GM18519 (cell line): ENCODE measurements around the gene DCTPP1.
"Not testable (repeated sequence)": the region's sequence is repeated elsewhere in the genome, so short reads cannot be mapped to it uniquely, and the experiment has no call there.

ENCODE experiments used
- ATAC-seq: cut with Tn5 transposase; IDR thresholded peaks from one replicate; pipeline ENCODE4 v1.9.1; 2021; ENCODE audit warnings: mild to moderate bottlenecking, moderate library complexity; ENCODE audit not compliant: unreplicated experiment, low FRiP score

Gene DCTPP1

DNA sequence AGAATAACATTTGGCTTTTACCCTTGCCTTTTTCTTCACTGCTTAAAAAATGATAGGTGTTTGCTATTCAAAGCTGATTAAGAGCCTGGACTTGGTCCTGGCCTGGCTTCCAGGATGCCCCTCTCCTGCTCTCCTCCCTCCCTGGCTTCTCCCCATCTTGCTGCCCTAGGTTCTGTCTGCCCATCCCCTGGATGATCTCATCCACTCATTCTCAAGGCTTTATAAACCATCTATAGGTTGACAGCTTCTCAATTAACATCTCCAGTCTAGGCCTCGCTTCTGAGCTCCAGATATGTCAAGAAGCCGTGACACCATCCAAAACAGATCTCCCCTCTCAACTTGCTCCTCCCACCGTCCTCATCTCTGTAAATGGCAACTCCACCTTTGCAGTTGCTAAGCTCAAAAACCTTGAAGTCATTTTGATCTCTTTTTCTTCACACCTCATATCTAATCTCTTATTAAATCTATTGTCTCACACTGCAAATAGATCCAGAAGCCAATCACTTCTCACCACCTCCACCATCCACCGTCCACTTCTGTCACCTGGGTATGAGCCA lies 13.7 kb downstream of the DCTPP1 start:
- ATAC-seq, result no peak

DNA sequence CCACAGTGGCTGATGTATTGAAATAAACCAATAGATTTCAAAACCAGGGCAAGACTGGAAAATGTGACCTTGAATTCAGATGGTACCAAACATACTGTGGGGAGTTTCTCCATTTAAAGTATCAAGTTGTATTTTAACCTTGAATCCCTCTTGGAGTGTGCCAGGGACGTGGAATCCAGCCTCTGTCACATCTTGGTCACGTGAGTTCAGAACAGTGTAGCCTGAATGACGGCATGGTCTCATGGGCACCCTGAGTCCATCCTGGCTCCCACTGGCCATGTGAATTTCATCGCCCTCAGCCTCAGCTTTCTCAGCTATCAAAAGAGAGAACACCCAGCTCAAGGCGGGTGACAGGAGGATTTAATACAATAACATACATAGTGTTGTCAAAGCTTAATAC lies 15.7 kb downstream of the DCTPP1 start:
- no peak for ATAC-seq

DNA sequence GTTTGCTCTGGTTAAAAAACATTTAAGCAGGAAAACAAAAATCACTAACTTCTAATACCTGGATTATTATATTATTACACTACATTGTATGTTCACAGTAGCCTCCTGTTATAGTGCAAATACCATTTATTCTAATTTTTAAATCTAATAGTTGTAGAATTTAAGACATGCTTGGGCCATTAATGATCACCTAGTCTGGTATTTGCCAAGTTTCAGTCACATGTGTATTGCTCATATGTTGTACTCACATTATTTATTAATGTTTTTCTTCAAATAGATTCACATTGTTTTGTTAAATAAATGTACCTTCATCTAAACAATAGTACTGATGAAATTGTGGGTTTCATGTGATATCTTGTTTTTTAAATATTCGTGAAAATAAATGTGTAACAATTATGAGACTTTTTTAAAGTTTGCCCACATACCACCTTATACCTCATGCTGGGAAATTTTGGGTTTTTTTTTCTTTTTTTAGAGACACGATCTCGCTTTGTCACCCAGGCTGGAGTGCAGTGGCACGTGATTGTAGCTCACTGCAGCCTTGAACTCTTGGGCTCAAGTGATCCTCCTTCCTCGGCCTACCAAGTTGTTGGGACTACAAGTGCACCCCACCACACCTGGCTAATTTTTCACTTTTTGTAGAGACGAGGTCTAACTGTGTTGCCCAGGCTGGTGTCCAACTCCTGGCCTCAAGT lies 16.6 kb downstream of the DCTPP1 start:
- ATAC-seq, result no peak

DNA sequence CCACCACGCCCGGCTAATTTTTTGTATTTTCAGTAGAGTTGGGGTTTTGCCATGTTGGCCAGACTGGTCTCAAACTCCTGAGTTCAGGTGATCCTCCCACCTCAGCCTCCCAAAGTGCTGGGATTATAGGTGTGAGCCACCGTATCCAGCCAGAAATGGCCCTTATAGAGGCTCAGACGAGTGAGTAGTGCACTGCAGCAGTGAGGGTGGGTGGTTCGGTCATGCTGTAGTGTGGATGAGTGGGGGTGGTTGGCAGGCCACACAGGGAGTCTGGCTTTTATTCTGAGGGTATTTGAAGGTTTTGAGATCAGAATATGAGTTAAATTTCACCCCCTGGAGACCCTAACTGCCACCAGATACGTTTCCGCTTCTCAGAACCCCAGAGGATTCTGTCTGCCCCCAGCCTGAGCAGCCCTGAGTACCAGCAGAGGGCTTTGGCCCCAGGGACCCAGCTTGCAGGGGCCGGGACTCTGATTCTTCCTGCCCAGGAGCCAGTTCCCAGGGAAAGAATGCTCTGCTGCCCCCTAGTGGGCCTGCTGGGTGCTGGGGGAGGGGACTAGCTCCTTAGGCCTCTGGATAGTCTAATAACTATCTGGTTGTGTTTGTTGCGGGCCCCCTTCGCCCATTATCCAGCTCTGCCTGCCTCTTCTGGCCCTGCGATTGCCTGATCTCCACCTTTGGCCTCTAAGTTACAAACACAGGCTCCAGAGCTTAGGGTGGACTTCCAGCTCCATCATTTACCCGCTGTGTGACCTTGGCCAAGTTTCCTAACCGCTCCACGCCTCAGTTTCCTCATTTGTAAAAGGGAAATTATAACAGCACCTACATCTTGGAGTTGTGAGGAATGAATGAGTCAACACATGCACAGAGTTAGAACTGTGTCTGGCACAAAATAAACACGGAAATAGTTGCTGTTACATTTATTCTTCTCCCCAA lies 20.4 kb downstream of the DCTPP1 start:
- no peak for ATAC-seq

DNA sequence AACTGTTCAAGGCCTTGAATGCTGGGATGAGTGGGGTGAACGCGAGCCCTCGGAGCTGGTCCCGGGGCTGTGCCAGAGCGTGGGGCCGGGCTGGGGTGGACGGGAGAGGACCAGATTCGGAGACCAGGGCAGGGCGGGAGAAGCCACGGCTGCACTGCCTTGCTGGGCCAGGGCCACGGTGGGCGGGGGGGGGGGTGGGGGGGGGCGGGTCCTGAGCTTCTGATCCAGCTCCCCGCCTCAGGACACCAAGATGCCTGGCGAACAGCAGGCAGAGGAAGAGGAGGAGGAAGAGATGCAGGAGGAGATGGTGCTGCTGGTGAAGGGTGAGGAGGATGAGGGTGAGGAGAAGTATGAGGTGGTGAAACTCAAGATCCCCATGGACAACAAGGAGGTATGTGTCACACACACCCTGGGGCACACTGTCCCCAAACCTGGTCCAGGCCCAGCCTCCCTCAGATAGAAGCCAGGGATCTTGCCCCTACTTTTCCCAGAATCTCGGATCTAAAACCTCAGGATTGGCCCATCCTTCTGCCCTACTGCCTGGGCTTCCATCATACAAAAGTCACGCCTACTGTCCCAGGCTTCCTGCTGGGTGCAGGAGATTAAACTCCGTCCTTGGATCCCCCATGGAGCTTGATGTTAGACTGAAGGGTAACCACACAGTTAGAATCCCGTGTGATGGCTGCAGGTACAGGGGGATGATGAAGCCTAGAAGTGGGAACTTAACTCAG lies 21.9 kb downstream of the DCTPP1 start:
- no peak for ATAC-seq

DNA sequence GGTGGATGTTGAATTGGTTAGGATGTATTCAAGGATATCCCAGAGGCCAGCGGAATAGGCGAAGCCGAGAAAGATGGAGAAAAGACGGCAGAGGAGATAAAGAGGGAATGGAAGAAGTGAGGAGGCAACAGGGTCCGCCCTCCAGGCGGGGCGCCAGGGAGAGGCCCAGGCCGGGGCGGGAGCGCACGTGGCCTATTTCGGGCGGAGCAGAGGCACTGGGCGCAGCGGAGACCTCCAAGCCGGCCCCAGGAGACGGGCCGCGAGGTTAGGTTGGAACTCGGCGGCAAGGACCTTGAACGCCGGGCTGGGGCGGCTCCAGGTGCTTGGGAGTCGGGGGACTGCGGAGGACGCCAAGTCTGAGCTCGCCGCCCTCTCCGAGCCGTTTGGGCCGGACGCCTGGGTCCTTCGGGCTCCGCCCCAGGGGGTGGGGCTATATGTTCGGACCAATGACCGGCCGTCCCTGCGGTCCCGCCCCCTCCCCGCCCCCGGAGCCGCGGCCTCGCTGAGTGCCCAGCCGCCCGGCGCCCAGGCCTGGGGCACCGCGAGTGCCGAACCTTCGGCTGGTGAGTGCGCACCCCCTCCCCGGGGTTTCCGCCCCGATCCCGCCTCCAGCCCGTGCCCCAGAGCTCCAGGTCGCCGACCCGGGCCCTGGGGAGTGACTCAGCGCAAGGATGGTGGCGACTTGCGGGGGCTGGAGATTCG lies 22.6 kb downstream of the DCTPP1 start, which contains the start of gene ZNF771:
Gene ZNF771, plus strand, starts transcription at position 505 of the 702 bp plus-strand sequence. CDS start 448 bp downstream, outside the sequence.
- ATAC-seq, result peak; percentile 57

DNA sequence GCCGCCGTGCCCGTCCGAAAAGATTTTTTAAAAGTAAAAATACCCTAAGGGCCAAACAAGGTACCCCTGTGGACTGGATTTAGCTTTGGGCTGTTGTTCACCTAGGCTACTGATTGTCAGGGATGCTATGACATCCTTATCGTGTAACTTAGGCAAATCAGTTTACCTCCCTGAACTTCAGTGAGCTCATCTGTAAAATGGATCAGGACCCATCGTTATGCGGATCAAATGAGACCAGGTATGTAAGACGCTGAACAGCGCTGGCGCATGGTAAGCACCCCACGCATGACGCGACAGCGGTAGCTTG lies 23.1 kb downstream of the DCTPP1 start:
- ATAC-seq, result peak; percentile 14

DNA sequence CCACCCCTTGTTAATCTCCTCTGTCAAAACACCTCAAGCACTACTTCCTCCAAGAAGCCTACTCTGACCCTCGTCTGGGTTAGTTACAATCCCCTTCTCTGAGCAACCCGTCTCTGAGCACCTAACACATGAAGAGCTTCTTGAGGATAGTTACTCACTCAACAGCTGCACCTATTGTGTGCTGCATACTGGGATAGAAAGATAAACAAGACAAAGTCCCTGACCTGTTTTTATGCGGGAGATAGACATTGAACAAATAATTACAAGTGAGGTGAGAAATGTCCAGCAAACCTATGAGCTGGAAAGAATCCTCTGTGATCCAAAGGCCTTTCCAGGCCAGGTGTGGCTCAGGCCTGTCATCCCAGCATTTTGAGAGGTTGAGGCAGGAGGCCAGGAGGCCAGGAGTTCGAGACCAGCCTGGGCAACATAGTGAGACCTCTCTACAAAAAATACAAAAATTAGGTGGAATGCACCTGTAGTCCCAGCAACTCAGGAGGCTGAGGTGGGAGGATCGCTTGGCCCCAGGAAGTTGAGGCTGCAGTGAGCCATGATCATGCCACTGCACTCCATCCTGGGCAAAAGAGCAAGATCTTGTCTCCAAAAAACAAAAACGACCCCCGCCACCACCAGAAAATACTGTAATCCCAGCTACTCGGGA lies 27.9 kb downstream of the DCTPP1 start:
- no peak for ATAC-seq

DNA sequence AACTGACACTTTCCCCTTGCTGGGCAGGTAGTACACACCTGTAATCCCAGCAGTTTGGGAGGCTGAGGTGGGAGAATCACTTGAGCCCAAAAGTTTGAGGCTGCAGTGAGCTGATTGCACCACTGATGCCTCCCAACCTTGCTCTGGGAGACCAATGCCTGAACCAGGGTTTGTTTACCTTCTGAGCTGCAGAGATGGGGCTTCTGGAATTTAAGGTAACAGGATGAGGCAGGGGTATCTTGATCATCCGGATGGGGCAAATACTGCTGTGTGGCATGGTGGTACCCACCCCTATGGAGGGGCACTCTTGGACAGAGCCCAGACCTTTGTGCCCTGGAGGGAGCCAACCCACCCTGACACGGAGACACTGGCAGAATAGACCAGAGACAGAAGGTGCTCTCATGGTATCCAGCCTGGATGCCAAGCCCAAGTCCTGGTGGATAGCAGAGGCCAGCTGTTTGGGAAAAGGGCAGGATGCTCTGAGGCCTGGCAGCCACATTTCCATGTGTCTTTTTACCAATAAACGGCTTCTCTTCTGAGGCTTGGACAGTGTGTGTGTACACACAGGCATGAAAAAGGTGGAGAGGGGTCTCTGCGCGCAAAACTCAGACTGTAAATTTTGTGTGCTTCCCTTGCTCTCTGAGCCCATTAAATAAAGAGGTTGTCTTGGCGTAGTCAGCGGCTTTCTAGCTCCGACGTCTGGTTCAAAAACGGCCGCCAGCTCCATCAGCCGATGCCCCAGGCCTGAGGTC lies 30.2 kb downstream of the DCTPP1 start:
- ATAC-seq, result no peak

DNA sequence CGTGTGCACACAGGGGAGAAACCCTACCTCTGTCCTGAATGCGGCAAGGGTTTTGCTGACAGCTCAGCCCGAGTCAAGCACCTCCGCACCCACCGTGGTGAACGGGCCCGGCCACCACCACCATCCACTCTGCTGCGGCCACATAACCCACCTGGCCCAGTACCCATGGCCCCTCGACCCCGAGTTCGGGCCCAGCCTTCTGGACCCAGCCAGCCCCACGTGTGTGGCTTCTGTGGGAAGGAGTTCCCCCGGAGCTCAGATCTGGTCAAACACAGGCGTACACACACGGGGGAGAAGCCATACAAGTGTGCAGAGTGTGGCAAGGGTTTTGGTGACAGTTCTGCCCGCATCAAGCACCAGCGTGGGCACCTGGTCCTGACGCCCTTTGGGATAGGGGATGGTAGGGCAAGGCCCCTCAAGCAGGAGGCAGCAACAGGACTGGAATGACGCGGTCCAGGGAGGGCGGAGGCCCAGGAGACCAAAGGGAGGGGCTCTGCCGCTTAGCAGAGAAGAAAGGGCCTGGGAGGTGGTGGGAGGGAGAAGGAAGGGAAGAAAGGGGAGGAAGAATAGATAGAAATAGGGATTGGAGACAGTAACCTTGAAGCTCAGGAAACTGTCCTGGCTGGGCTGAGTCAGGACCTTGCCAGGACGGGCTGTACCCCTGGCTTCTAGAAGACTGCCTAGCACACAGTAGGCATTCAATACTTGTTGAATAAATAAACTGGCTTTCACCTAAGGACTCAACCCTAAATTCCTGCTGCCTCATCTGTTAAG lies 31.0 kb downstream of the DCTPP1 start:
- no peak for ATAC-seq

DNA sequence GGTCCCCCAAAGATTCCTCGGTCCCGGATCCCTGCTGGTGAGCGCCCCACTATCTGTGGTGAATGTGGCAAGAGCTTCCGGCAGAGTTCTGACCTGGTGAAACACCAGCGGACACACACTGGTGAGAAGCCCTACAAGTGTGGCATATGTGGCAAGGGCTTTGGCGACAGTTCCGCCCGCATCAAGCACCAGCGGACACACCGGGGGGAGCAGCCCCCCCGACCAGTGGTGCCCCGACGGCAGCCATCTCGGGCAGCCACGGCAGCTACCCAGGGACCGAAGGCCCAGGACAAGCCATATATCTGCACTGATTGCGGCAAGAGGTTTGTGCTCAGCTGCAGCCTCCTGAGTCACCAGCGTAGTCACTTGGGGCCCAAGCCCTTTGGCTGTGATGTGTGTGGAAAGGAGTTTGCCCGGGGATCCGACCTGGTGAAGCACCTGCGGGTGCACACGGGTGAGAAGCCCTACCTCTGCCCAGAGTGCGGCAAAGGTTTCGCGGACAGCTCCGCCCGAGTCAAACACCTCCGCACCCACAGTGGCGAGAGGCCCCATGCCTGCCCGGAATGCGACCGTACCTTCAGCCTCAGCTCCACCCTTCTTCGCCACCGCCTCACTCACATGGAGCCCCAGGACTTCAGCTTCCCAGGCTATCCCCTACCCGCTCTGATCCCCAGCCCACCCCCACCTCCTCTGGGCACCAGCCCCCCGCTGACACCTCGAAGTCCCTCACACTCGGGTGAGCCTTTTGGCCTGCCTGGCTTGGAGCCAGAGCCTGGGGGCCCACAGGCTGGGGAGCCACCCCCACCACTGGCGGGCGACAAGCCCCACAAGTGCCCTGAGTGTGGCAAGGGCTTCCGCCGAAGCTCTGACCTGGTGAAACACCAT lies 31.8 kb downstream of the DCTPP1 start:
- no peak for ATAC-seq

DNA sequence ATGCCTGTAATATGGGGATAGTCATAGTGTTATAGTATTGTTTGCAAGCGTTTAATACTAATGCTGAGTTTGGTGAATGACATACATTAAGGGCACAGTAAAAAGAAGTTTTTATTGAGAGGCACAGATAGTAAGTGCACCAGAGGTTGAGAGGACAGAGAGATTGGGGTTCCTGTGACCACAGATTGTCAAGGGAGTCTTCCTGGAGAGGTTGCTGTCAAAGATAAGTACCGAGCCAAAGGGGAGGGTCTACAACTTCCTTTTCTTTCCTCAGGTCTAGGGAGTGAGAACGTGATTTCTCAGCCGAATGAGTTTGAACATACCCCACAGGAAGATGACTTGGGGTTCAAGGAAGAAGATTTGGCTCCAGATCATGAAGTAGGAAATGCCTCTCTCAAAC lies 32.8 kb downstream of the DCTPP1 start:
- no peak for ATAC-seq

DNA sequence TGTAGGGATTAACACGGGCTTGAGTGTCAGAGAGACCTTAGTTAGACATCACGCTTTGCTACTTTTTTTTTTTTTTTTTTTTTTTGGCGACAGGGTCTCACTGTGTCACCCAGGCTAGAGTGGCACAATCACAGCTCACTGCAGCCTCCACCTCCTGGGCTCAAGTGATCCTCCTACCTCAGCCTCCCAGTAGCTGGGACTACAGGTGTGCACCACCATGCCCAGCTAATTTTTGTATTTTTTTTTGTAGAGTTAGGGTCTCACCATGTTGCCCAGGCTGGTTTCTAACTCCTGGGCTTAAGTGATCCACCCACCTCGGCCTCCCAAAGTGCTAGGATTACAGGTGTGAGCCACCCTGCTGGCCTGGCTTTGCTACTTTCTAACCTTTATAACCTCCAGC lies 33.2 kb downstream of the DCTPP1 start:
- ATAC-seq, result not testable (repeated sequence)

DNA sequence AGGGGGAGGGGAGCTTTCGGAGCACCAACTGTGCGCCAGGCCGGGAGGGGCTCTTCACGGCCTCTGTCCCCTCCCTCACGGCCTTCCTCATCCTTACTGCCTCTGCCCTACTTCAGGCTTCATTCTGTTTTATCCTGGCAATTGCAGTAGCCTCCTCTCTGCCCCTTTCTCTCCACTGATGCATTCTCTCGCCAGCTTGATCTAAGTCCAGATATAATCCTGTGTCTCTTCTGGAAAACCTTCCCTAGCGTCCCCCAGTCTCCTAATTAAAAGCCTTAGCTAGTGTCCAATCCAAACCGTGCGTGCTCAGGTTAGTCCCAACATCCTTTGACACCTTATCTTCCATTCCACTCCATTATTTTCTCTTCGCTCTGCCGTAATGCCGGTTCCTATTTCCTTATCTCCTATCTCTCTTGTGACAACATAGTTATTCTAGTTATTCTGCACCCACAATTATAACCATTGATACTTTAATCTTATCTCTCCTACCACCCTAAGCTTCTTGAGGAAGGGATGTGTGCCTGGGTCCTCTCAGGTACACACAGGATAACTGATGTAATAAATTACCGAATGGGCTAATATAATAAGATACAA lies 33.7 kb downstream of the DCTPP1 start:
- no peak for ATAC-seq

DNA sequence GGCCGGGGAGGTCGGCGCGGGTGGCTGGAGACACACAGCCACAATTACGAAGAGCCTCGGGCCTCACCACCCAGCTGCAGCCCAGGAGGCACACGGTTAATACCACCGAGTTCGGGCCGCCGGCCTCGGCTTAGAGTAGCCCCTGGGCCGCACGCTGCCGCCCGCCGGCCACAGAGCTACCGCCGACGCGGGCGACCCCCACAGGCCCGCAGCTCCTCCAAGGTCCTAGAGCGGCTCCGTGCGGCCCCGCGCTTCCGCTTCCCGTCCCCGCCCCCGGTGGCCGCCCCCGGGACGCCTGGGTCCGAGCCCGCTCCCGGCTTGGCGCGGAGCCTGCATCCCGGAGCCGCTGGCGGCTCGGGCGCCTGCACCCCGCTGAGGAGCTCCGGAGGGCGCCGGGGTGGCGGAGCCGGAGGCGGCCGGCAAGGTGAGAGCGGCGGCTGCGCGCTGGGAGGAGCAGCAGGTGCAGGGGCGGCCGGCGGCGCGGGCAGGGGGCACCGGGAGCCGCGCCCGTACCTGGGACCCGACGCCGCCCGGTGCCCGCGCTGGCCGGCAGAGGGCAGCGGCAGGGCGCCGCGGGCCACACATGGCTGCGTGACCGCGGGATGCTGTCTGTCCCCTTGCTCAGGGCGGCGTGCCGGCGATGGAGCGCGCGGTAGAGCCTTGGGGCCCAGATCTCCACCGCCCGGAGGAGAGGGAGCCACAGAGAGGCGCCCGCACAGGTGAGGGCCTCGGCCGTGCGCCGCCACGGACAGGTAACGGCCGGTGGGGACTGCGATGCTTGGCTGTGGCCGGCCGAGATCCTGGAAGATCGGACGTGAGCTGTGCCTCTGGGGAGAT lies 34.5 kb downstream of the DCTPP1 start, which contains the start of gene ZNF48:
Gene ZNF48, plus strand, starts transcription at position 266 of the 837 bp plus-strand sequence. Its CDS starts 375 bp downstream, at position 641.
- ATAC-seq, result no peak

DNA sequence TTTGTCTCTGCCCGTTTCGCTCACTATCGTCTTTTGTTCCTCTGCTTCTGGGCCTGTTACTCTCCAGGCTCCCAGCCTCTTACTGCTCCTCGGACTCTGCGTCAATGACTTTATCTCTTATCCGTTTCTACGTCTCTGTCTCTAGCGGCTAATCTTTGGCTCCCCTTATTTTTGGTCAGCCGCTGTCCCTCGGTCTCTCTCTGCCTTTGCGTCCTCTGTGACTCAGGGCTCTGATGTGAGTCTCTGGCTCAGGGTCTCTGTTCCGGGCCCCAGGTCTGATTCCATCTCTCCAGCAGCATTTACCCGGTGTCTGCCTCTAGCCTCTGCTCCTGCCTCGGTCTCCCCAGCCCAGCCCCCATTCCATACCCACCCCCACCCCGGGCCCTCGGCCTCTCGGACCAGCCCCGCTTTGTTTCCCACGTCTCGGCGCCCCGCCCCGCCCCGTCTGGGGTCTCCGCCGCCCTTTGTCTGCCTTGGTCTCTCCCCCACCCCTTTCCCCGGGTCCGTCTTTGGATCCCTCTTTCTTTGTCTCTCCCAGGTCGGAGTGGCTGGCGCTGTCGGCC lies 35.2 kb downstream of the DCTPP1 start:
- no peak for ATAC-seq
